Osteocyte (in vitro differentiated cells): ENCODE measurements around the gene GPC1. TPM values are rescaled to one million over a fixed set of nuclear protein-coding genes. Genes with fewer than 3 reads are reported as not detected.

ENCODE experiments used
- DNase-seq: peaks from one replicate; pipeline ENCODE4 v3.0.0; 2021; ENCODE audit warnings: mixed read lengths; ENCODE audit not compliant: unreplicated experiment; ENCODE audit errors: extremely low spot score
- H3K27ac Mint-ChIP-seq: one replicate; pipeline ENCODE4 v1.8.0; 2021; ENCODE audit warnings: mild to moderate bottlenecking, mixed read lengths; ENCODE audit not compliant: unreplicated experiment
- H3K27me3 Mint-ChIP-seq: one replicate; pipeline ENCODE4 v1.8.0; 2021; ENCODE audit warnings: mixed read lengths; ENCODE audit not compliant: unreplicated experiment
- H3K36me3 Mint-ChIP-seq: one replicate; pipeline ENCODE4 v1.8.0; 2021; ENCODE audit warnings: mixed read lengths; ENCODE audit not compliant: unreplicated experiment
- H3K4me1 Mint-ChIP-seq: one replicate; pipeline ENCODE4 v1.8.0; 2021; ENCODE audit warnings: mixed read lengths; ENCODE audit not compliant: unreplicated experiment
- H3K4me3 Mint-ChIP-seq: one replicate; pipeline ENCODE4 v1.8.0; 2021; ENCODE audit warnings: mild to moderate bottlenecking, moderate library complexity, mixed read lengths; ENCODE audit not compliant: unreplicated experiment
- H3K9me3 Mint-ChIP-seq: one replicate; pipeline ENCODE4 v1.8.0; 2021; ENCODE audit warnings: mixed read lengths; ENCODE audit not compliant: unreplicated experiment
- CTCF ChIP-seq: fragments of 200-600 bp; sonication (generic); IDR thresholded peaks from 2 replicates; pipeline ENCODE4 v1.5.0; 2021; ENCODE audit warnings: antibody characterized with exemption, mild to moderate bottlenecking, moderate library complexity
- total RNA-seq: library from RNA; stranded (reverse); gene quantifications from 2 replicates; pipeline ENCODE4 v1.2.1, GENCODE V29; 2021

Gene GPC1
- total RNA-seq, 1 donor from 2014 or later: 148 TPM

GRCh38 chr2:240424341-240425235 lies 10.9 kb upstream of the GPC1 start:
- peak; percentile 82 for DNase-seq
- peaks cover 11% of the 10 kb centered on the region for H3K9me3 Mint-ChIP-seq
- H3K4me3 Mint-ChIP-seq: no peak overlapping the region
- no peaks in the 10 kb centered on the region for H3K36me3 Mint-ChIP-seq
- H3K27ac Mint-ChIP-seq: no peak overlapping the region
- TF ChIP-seq CTCF: no peak
- peaks cover 5% of the 10 kb centered on the region for H3K27me3 Mint-ChIP-seq
- H3K4me1 Mint-ChIP-seq: no peaks in the 10 kb centered on the region

DNA sequence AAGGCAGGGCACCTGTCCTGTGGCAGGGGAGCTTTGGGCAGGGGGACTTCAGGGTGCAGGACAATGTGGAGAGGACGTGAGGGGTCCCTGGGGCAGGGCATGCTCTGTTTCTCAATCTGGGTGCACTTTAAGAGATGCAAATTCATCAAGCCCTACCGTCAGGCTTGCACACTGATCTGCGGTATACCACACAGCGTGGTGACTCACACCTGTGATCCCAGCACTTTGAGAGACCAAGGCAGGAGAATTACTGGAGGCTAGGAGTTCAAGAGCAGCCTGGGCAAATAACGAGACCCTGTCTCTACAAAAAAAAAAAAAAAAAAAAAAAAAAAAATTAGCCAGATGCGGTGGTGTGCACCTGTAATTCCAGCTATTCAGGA lies 10.2 kb upstream of the GPC1 start:
- no peak for DNase-seq
- H3K36me3 Mint-ChIP-seq: no peaks in the 10 kb centered on the region
- H3K4me3 Mint-ChIP-seq: no peak overlapping the region
- H3K27ac Mint-ChIP-seq: no peak overlapping the region
- H3K9me3 Mint-ChIP-seq: peaks cover 11% of the 10 kb centered on the region
- no peak for TF ChIP-seq CTCF
- H3K27me3 Mint-ChIP-seq: peaks cover 5% of the 10 kb centered on the region
- no peaks in the 10 kb centered on the region for H3K4me1 Mint-ChIP-seq

- no peaks in the 10 kb centered on the region for H3K36me3 Mint-ChIP-seq
- H3K27me3 Mint-ChIP-seq: peaks cover 5% of the 10 kb centered on the region
- peaks cover 11% of the 10 kb centered on the region for H3K9me3 Mint-ChIP-seq
- no peak for TF ChIP-seq CTCF
- no peaks in the 10 kb centered on the region for H3K4me1 Mint-ChIP-seq
- no peak overlapping the region for H3K27ac Mint-ChIP-seq
- no peak for DNase-seq
- no peak overlapping the region for H3K4me3 Mint-ChIP-seq
Measured at GRCh38 chr2:240425697-240426096, 9.8 kb upstream of the GPC1 start.

GRCh38 chr2:240426845-240427721 lies 8.4 kb upstream of the GPC1 start:
- no peak overlapping the region for H3K4me3 Mint-ChIP-seq
- no peaks in the 10 kb centered on the region for H3K36me3 Mint-ChIP-seq
- TF ChIP-seq CTCF: no peak
- DNase-seq: no peak
- H3K9me3 Mint-ChIP-seq: peaks cover 9% of the 10 kb centered on the region
- no peaks in the 10 kb centered on the region for H3K4me1 Mint-ChIP-seq
- H3K27ac Mint-ChIP-seq: no peak overlapping the region
- peaks cover 5% of the 10 kb centered on the region for H3K27me3 Mint-ChIP-seq

GRCh38 chr2:240427729-240428128 lies 7.7 kb upstream of the GPC1 start:
- no peaks in the 10 kb centered on the region for H3K36me3 Mint-ChIP-seq
- H3K9me3 Mint-ChIP-seq: peaks cover 2% of the 10 kb centered on the region
- H3K4me3 Mint-ChIP-seq: no peak overlapping the region
- no peak for DNase-seq
- no peak for TF ChIP-seq CTCF
- H3K27me3 Mint-ChIP-seq: peaks cover 5% of the 10 kb centered on the region
- H3K4me1 Mint-ChIP-seq: no peaks in the 10 kb centered on the region
- no peak overlapping the region for H3K27ac Mint-ChIP-seq
